B cell (primary cell): ENCODE data around the gene MSL3. TPM values are rescaled to one million over a fixed set of nuclear protein-coding genes. Genes with fewer than 3 reads are reported as not detected.

ENCODE experiments used
- ATAC-seq: fragments of 200-7000 bp; cut with Tn5 transposase; one replicate; pipeline ENCODE4 v1.10.0; 2021; ENCODE audit warnings: low read depth, mild to moderate bottlenecking, moderate number of reproducible peaks, moderate library complexity
- CTCF ChIA-PET: fragments of 350-600 bp; sonication (Branson Sonifier 250); formaldehyde crosslinking; loops from one replicate; lab custom pipeline; 2021; ENCODE audit warnings: antibody characterized with exemption, inconsistent platforms; lab: Charles Lee
- POLR2A ChIA-PET: fragments of 350-600 bp; sonication (Branson Sonifier 250); formaldehyde crosslinking; loops from one replicate; lab custom pipeline; 2021; ENCODE audit warnings: antibody characterized with exemption; lab: Charles Lee
- DNase-seq: peaks from one replicate; pipeline ENCODE4 v3.0.0; 2013
- H2AFZ ChIP-seq: 2 replicates; pipeline ENCODE4 v1.6.1; 2012; ENCODE audit warnings: mild to moderate bottlenecking, low read depth, low read length; ENCODE audit not compliant: insufficient read depth, poor library complexity, severe bottlenecking
- H3K27ac ChIP-seq, 2 donors: 1 replicate in 1 of 2; 2 replicates in 1 of 2; pipeline ENCODE4 v1.5.1; 2012 to 2013; ENCODE audit warnings: low read length in 2 of 2, mild to moderate bottlenecking in 2 of 2, moderate library complexity in 1 of 2
- H3K27me3 ChIP-seq, 4 experiments: fragments of 200-600 bp in 1 of 4; sonication (generic) in 1 of 4; replicated peaks in 1 of 4; 1 replicate in 2 of 4; 2 replicates in 2 of 4; pipeline versions ENCODE4 v1.6.1 to v1.7.0; 2013 to 2016; ENCODE audit warnings: low read length in 3 of 4, mild to moderate bottlenecking in 2 of 4, mixed read lengths in 1 of 4, moderate library complexity in 1 of 4; ENCODE audit not compliant: insufficient read depth in 4 of 4, control insufficient read depth in 3 of 4; ENCODE audit errors: control extremely low read depth in 1 of 4
- H3K36me3 ChIP-seq, 2 experiments: replicated peaks in 1 of 2; 1 replicate in 1 of 2; 2 replicates in 1 of 2; pipeline versions ENCODE4 v1.6.1 to v1.7.1; 2013; ENCODE audit warnings: low read length in 1 of 2; ENCODE audit not compliant: insufficient read depth in 2 of 2, control insufficient read depth in 1 of 2; ENCODE audit errors: control extremely low read depth in 1 of 2, extremely low read depth in 1 of 2
- H3K4me1 ChIP-seq, 2 donors: fragments of 200-600 bp in 1 of 2; sonication (generic) in 1 of 2; 1 replicate in 1 of 2; 2 replicates in 1 of 2; pipeline versions ENCODE4 v1.5.1 to v1.6.1; 2013 to 2017; ENCODE audit warnings: low read length in 2 of 2; ENCODE audit not compliant: control insufficient read depth in 2 of 2, insufficient read depth in 2 of 2
- H3K4me2 ChIP-seq: replicated peaks from 2 replicates; pipeline ENCODE3; 2012; ENCODE audit warnings: mild to moderate bottlenecking, low read depth, low read length; ENCODE audit not compliant: poor library complexity, severe bottlenecking
- H3K4me3 ChIP-seq, 5 experiments: fragments of 200-600 bp in 1 of 5; sonication (generic) in 1 of 5; 1 replicate in 3 of 5; 2 replicates in 2 of 5; pipeline versions ENCODE4 v1.5.1 to v1.7.0; 2011 to 2016; ENCODE audit warnings: low read length in 4 of 5, mild to moderate bottlenecking in 4 of 5, low read depth in 2 of 5, control low read depth in 1 of 5, moderate library complexity in 1 of 5; ENCODE audit not compliant: insufficient read depth in 1 of 5; ENCODE audit errors: control extremely low read depth in 1 of 5, extremely low read depth in 1 of 5
- H3K79me2 ChIP-seq: fragments of 200-600 bp; sonication (generic); one replicate; pipeline ENCODE4 v1.6.0; 2016; ENCODE audit warnings: low read length; ENCODE audit not compliant: control insufficient read depth, insufficient read depth
- H3K9ac ChIP-seq: fragments of 200-600 bp; sonication (generic); 2 replicates; pipeline ENCODE4 v1.6.1; 2017; ENCODE audit warnings: mild to moderate bottlenecking, low read length, moderate library complexity
- H3K9me3 ChIP-seq, 3 donors: one replicate each; pipeline versions ENCODE4 v1.6.1 to v1.7.1; 2013; ENCODE audit warnings: low read length in 2 of 3; ENCODE audit not compliant: control insufficient read depth in 2 of 3, insufficient read depth in 1 of 3; ENCODE audit errors: control extremely low read depth in 1 of 3
- H4K20me1 ChIP-seq: 2 replicates; pipeline ENCODE4 v1.6.0; 2012; ENCODE audit warnings: mild to moderate bottlenecking, low read length; ENCODE audit not compliant: insufficient read depth, control insufficient read depth, poor library complexity, severe bottlenecking
- H3K27ac Mint-ChIP-seq: one replicate; pipeline ENCODE4 v1.8.0; 2021; ENCODE audit warnings: mixed read lengths
- H3K27me3 Mint-ChIP-seq: one replicate; pipeline ENCODE4 v1.8.0; 2021; ENCODE audit warnings: mixed read lengths
- H3K4me1 Mint-ChIP-seq: one replicate; pipeline ENCODE4 v1.8.0; 2021; ENCODE audit warnings: mixed read lengths
- H3K4me3 Mint-ChIP-seq: one replicate; pipeline ENCODE4 v1.8.0; 2021; ENCODE audit warnings: mixed read lengths
- H3K9me3 Mint-ChIP-seq: one replicate; pipeline ENCODE4 v1.8.0; 2022; ENCODE audit warnings: mixed read lengths; ENCODE audit not compliant: insufficient read depth
- CTCF ChIP-seq: fragments of 200-600 bp; IDR thresholded peaks from one replicate; pipeline ENCODE4 v1.8.0; 2022; ENCODE audit warnings: antibody characterized with exemption, mild to moderate bottlenecking
- EZH2 ChIP-seq: IDR thresholded peaks from 2 replicates; pipeline ENCODE4 v1.6.1; 2012; ENCODE audit warnings: borderline replicate concordance, low read depth, mild to moderate bottlenecking, moderate library complexity, low read length; ENCODE audit not compliant: insufficient read depth, poor library complexity, severe bottlenecking
- WGBS: methylation state at CpG from one replicate; pipeline ENCODE4 v1.1.5; 2013; ENCODE audit warnings: missing lambda C conversion rate; ENCODE audit not compliant: insufficient coverage; 5-methylcytosine and 5-hydroxymethylcytosine counted together
- intact Hi-C: fragments of 100-400 bp; cut with micrococcal nuclease; formaldehyde crosslinking; loops from one replicate; pipeline ENCODE4 v1.10.0; 2022
- polyA plus RNA-seq: library from polyadenylated mRNA; depleted of rRNA; stranded (reverse); fragments of >200 nt; gene quantifications from 2 replicates; pipeline ENCODE4 v1.2.3, GENCODE V29; 2012
- total RNA-seq, 2 donors: library from RNA; stranded (reverse); fragments of 120-200 nt in 1 of 2; gene quantifications; 1 replicate in 1 of 2; 2 replicates in 1 of 2; pipeline versions ENCODE4 v1.2.3 to v1.2.4, GENCODE V29; 2013 to 2022

MSL3 gene
- total and polyA plus RNA-seq, 2 donors (not counting 1 experiment from before 2014, with no cell fraction given): 76.3 to 88.7 TPM

GRCh38 chrX:11740794-11741193, 17.2 kb upstream of the MSL3 start:
- H2AFZ ChIP-seq: no peak overlapping the region
- ChIA-PET CTCF (no interaction called here), POLR2A (no interaction called here)
- DNase-seq: no peak
- H3K9ac ChIP-seq: no peak overlapping the region
- no peaks in the 10 kb centered on the region for H4K20me1 ChIP-seq
- no peaks in the 10 kb centered on the region for H3K4me1 ChIP-seq
- H3K4me3 ChIP-seq: no peak overlapping the region
- peaks cover 12% of the 10 kb centered on the region for H3K27me3 Mint-ChIP-seq
- no CpG with 5 or more reads among the region's 3 CpGs for WGBS
- H3K4me3 Mint-ChIP-seq: no peak overlapping the region
- peaks cover 0 to 2% (median 0%) of the 10 kb centered on the region in 4 experiments for H3K27me3 ChIP-seq
- no peak overlapping the region for H3K27ac ChIP-seq
- intact Hi-C loops: no loop called here
- H3K9me3 Mint-ChIP-seq: no peaks in the 10 kb centered on the region
- no peak overlapping the region for H3K27ac Mint-ChIP-seq
- no peak for ATAC-seq
- H3K79me2 ChIP-seq: no peaks in the 10 kb centered on the region
- H3K4me2 ChIP-seq: no peak overlapping the region
- TF ChIP-seq CTCF (no peak), EZH2 (no peak)
- no peaks in the 10 kb centered on the region for H3K9me3 ChIP-seq
- H3K36me3 ChIP-seq: no peaks in the 10 kb centered on the region
- H3K4me1 Mint-ChIP-seq: no peaks in the 10 kb centered on the region

DNA sequence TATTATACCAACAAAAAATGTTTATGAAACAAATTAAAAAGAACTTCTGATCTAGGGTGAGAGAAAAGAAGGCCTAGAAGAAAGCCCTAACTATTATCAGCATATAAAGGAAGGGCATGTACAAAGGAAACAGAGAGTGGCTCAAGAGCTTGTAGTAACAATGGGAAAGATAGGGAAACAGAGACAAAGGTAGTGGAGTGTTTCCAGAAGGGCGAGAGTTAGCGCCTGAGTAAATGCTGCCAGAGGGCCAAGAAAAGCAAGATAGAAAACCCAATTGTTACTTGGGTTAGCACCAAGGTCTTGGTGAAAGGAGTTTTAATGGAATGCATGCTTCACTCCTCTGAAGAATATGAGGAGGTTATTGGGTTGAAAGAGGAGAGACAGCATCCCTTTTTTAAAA, 16.5 kb upstream of the MSL3 start:
- Histone ChIP-seq H3K36me3 (no peaks in the 10 kb centered on the region), H3K4me3 (no peak overlapping the region), H3K9me3 (no peaks in the 10 kb centered on the region), H3K4me2 (no peak overlapping the region), H3K4me1 (no peaks in the 10 kb centered on the region), H3K79me2 (no peaks in the 10 kb centered on the region), H3K27me3 (peaks cover 0 to 2% (median 0%) of the 10 kb centered on the region in 4 experiments), H2AFZ (no peak overlapping the region), H4K20me1 (no peaks in the 10 kb centered on the region), H3K27ac (no peak overlapping the region), H3K9ac (no peak overlapping the region)
- ChIA-PET CTCF (no interaction called here), POLR2A (no interaction called here)
- no peaks in the 10 kb centered on the region for H3K9me3 Mint-ChIP-seq
- intact Hi-C loops: no loop called here
- no peak overlapping the region for H3K27ac Mint-ChIP-seq
- 100% methylated on average over 2 of the region's 2 CpGs for WGBS
- ATAC-seq (no peak), DNase-seq (no peak)
- H3K4me3 Mint-ChIP-seq: no peak overlapping the region
- H3K4me1 Mint-ChIP-seq: no peaks in the 10 kb centered on the region
- H3K27me3 Mint-ChIP-seq: peaks cover 8% of the 10 kb centered on the region
- no peak for TF ChIP-seq CTCF
- TF ChIP-seq EZH2: no peak
